Gastrocnemius medialis (tissue), 4 donors: Measurements from ENCODE around the gene MKLN1.

Source experiments
- POLR2A ChIP-seq, 2 donors: fragments of 450-650 bp; IDR thresholded peaks; one replicate each; pipeline ENCODE4 v1.6.1; 2017; ENCODE audit warnings: antibody characterized with exemption in 2 of 2, mild to moderate bottlenecking in 2 of 2, moderate library complexity in 2 of 2
- TF ChIP-seq, protein P1 (sequence below), 5 experiments: fragments of 450-650 bp in 3 of 5; fragments of 200-600 bp in 2 of 5; sonication (generic) in 2 of 5; IDR thresholded peaks in 4 of 5; conservative IDR thresholded peaks in 1 of 5; 1 replicate in 4 of 5; 2 replicates in 1 of 5; pipeline ENCODE4 v1.5.1; 2016 to 2019; ENCODE audit warnings: antibody characterized with exemption in 5 of 5, mild to moderate bottlenecking in 3 of 5, moderate library complexity in 3 of 5

DNA sequence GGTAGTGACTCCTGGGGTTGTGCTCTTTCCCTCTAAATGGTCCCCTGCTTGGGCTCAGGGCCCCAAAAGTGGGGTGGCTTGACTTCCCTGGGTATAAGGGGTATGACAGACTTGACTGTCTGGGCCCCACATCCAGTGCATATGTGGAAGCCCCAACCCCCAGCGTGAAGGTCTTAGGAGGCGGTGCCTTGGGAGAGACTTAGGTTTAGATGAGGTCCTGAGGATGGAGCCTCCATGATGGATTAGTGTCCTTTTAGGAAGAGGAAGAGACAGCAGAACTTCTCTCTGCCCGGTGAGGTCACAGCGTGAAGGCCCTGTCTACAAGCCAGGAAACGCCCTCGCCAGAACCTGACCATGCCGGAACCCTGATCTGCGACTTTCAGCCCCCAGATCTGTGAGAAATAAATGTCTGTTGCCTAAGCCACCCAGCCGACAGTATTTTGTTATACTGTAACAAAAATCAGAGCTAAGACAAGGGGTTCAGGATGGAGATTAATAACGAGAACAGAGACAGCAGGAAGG is 205.0 kb downstream of the MKLN1 start:
- TF ChIP-seq, protein P1, sequence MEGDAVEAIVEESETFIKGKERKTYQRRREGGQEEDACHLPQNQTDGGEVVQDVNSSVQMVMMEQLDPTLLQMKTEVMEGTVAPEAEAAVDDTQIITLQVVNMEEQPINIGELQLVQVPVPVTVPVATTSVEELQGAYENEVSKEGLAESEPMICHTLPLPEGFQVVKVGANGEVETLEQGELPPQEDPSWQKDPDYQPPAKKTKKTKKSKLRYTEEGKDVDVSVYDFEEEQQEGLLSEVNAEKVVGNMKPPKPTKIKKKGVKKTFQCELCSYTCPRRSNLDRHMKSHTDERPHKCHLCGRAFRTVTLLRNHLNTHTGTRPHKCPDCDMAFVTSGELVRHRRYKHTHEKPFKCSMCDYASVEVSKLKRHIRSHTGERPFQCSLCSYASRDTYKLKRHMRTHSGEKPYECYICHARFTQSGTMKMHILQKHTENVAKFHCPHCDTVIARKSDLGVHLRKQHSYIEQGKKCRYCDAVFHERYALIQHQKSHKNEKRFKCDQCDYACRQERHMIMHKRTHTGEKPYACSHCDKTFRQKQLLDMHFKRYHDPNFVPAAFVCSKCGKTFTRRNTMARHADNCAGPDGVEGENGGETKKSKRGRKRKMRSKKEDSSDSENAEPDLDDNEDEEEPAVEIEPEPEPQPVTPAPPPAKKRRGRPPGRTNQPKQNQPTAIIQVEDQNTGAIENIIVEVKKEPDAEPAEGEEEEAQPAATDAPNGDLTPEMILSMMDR (IDR thresholded peaks at IDR 0.05 in 4 of 5, conservative IDR thresholded peaks at IDR 0.05 in 1 of 5) = no peak
- TF ChIP-seq POLR2A (IDR thresholded peaks at IDR 0.05) = no peak
